Large intestine (tissue), 3 donors: ENCODE results near the gene KRT6A. TPM values are rescaled to one million over a fixed set of nuclear protein-coding genes. Genes with fewer than 3 reads are reported as not detected.

Experiments used
- DNase-seq, 2 donors: peaks; one replicate each; pipeline versions ENCODE4 v3.0.0 to v3.0.0-alpha.2; 2013
- H3K27ac ChIP-seq: one replicate; pipeline ENCODE4 v1.5.1; 2013; ENCODE audit warnings: low read length
- H3K27me3 ChIP-seq: 2 replicates; pipeline ENCODE4 v1.6.1; 2013; ENCODE audit warnings: low read length; ENCODE audit not compliant: control insufficient read depth, insufficient read depth
- H3K36me3 ChIP-seq: 2 replicates; pipeline ENCODE4 v1.6.1; 2013; ENCODE audit warnings: low read length; ENCODE audit not compliant: control insufficient read depth, insufficient read depth
- H3K4me1 ChIP-seq: one replicate; pipeline ENCODE4 v1.6.1; 2013; ENCODE audit warnings: low read length; ENCODE audit not compliant: control insufficient read depth, insufficient read depth
- H3K4me3 ChIP-seq: one replicate; pipeline ENCODE4 v1.5.1; 2013; ENCODE audit warnings: low read length
- H3K9me3 ChIP-seq: one replicate; pipeline ENCODE4 v1.6.1; 2013; ENCODE audit warnings: mild to moderate bottlenecking, low read depth, low read length, moderate library complexity; ENCODE audit not compliant: control insufficient read depth
- WGBS: methylation state at CpG from one replicate; pipeline ENCODE4 v1.1.5; 2013; ENCODE audit warnings: low lambda C conversion rate; ENCODE audit not compliant: insufficient coverage; 5-methylcytosine and 5-hydroxymethylcytosine counted together
- polyA plus RNA-seq: library from polyadenylated mRNA; unstranded; fragments of 120-200 nt; gene quantifications from one replicate; pipeline ENCODE4 v1.2.1, GENCODE V29; 2013

KRT6A gene
- polyA plus RNA-seq, 1 donor = 0.01 TPM

- Histone ChIP-seq H3K36me3 (no peaks in the 10 kb centered on the region), H3K27ac (no peak overlapping the region), H3K9me3 (no peaks in the 10 kb centered on the region), H3K4me1 (peaks cover 7% of the 10 kb centered on the region), H3K27me3 (peaks cover 2% of the 10 kb centered on the region), H3K4me3 (no peak overlapping the region)
- no peak for DNase-seq
- 83% methylated on average over 1 of the region's 5 CpGs for WGBS
These were observed 32.0 kb upstream of the KRT6A start for GRCh38 chr12:52524898-52525591.

- Histone ChIP-seq H3K27me3 (peaks cover 2% of the 10 kb centered on the region), H3K4me1 (peaks cover 7% of the 10 kb centered on the region), H3K4me3 (no peak overlapping the region), H3K27ac (no peak overlapping the region), H3K9me3 (no peaks in the 10 kb centered on the region), H3K36me3 (no peaks in the 10 kb centered on the region)
- no peak for DNase-seq
- WGBS = no CpG with 5 or more reads among the region's 6 CpGs
These were observed 31.3 kb upstream of the KRT6A start for GRCh38 chr12:52524241-52524897.

GRCh38 chr12:52523824-52524223 lies 30.8 kb upstream of the KRT6A start:
- Histone ChIP-seq H3K9me3 (no peaks in the 10 kb centered on the region), H3K36me3 (no peaks in the 10 kb centered on the region), H3K4me3 (no peak overlapping the region), H3K27me3 (peaks cover 2% of the 10 kb centered on the region), H3K27ac (no peak overlapping the region), H3K4me1 (peaks cover 7% of the 10 kb centered on the region)
- DNase-seq = no peak
- no CpG with 5 or more reads among the region's 4 CpGs for WGBS

GRCh38 chr12:52522346-52523011 lies 29.4 kb upstream of the KRT6A start:
- Histone ChIP-seq H3K36me3 (no peaks in the 10 kb centered on the region), H3K27ac (no peak overlapping the region), H3K27me3 (peaks cover 2% of the 10 kb centered on the region), H3K4me3 (no peak overlapping the region), H3K9me3 (no peaks in the 10 kb centered on the region), H3K4me1 (peaks cover 7% of the 10 kb centered on the region)
- no peak for DNase-seq
- no CpG with 5 or more reads among the region's 10 CpGs for WGBS

DNA sequence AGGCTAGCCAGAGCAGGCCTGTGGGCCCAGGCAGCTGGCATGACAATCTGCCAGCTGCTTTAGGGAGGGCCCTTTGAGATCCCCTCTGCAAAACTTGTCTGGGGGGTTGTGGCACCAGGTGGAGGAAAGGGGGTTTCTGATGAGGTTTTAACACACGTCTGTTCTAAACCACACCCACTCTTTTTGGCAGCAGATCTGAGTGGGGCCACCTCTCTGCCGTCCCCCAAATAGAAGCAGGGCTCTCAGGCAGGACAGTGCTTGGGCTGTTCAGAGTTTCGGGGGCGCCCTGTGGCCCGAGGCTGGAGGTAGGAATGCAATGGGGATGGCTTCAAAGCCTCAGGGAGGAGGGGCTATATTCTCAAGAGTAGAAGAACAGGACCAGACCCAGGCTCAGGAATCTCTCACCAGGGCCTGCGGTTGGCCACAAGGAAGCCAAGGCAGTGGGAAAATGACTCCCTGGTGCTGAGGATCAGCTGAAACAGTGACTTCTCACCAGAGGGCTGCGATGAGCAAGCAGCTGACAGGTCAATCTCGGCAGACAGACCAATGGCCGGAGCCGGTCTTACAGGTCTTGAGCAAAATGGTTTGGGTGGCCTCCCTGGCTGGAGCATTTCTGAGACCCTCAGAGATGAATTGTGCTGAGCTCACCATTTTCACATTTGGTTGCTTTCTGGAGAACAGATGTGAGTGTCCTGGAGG lies 28.7 kb upstream of the KRT6A start:
- Histone ChIP-seq H3K36me3 (no peaks in the 10 kb centered on the region), H3K27ac (no peak overlapping the region), H3K27me3 (peaks cover 2% of the 10 kb centered on the region), H3K9me3 (no peaks in the 10 kb centered on the region), H3K4me1 (peaks cover 7% of the 10 kb centered on the region), H3K4me3 (no peak overlapping the region)
- DNase-seq = no peak
- no CpG with 5 or more reads among the region's 10 CpGs for WGBS

GRCh38 chr12:52521175-52521567 lies 28.1 kb upstream of the KRT6A start:
- Histone ChIP-seq H3K4me3 (no peak overlapping the region), H3K36me3 (no peaks in the 10 kb centered on the region), H3K27ac (no peak overlapping the region), H3K4me1 (peaks cover 7% of the 10 kb centered on the region), H3K27me3 (peaks cover 2% of the 10 kb centered on the region), H3K9me3 (no peaks in the 10 kb centered on the region)
- WGBS = no CpG with 5 or more reads among the region's 10 CpGs
- peak; percentile 47 to 73 for DNase-seq

GRCh38 chr12:52519826-52520662 lies 27.0 kb upstream of the KRT6A start, which contains the start of gene KRT5:
TSS of gene KRT5 (minus strand) at chr12:52520394. CDS start at chr12:52520296, 98 bp downstream.
- Histone ChIP-seq H3K27ac (no peak within 1 kb of the TSS), H3K27me3 (peaks cover 2% of the 10 kb centered on the region), H3K4me3 (no peak within 1 kb of the TSS), H3K9me3 (no peaks in the 10 kb centered on the region), H3K4me1 (peaks cover 7% of the 10 kb centered on the region), H3K36me3 (no peaks in the 10 kb centered on the region)
- DNase-seq = no peak
- 100% methylated on average over 3 of the region's 29 CpGs for WGBS

- WGBS = no CpG with 5 or more reads among the region's 3 CpGs
- Histone ChIP-seq H3K27me3 (peaks cover 2% of the 10 kb centered on the region), H3K4me1 (peaks cover 7% of the 10 kb centered on the region), H3K4me3 (no peak overlapping the region), H3K9me3 (no peaks in the 10 kb centered on the region), H3K36me3 (no peaks in the 10 kb centered on the region), H3K27ac (no peak overlapping the region)
- DNase-seq = no peak
These were observed 26.3 kb upstream of the KRT6A start for GRCh38 chr12:52519387-52519703.

DNA sequence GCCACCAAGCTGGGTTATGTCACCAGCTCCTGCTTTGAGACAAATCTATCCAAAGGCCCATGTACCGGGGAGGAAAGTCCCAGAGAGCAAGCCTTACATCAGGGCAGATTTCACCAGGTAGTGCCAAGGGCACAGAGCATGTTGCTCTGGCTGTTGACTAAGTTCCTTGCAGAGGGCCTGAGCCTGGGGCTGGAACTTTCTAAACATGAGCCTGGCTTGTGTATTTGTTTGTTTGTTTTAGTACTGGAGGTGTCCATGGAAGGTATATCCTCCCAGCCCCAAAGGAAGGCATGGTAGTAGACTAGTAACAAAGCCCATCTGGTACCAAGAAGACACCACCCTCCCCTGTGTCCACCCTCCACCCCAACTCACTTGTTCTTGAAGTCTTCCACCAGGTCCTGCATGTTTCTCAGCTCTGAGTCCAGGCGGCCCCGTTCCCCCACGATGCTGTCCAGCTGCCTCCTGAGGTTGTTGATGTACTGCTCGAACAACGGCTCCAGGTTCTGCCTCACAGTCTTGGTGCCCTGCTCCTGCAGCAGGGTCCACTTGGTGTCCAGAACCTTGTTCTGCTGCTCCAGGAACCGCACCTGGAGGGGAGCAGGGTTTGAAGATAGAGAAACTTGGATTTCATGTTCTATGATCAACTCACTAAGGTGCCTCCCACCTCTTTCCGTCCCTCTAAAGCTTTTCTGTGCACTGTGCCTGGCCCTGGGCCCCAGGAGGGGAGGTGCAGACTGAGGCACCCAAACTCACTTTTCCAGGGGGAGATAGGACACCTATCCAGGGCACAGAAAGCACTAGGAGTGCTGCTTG lies 25.7 kb upstream of the KRT6A start:
- no peak for DNase-seq
- H3K4me1 ChIP-seq = peaks cover 7% of the 10 kb centered on the region
- WGBS = no CpG with 5 or more reads among the region's 8 CpGs
- H3K27ac ChIP-seq = no peak overlapping the region
- H3K27me3 ChIP-seq = no peaks in the 10 kb centered on the region
- H3K9me3 ChIP-seq = no peaks in the 10 kb centered on the region
- no peaks in the 10 kb centered on the region for H3K36me3 ChIP-seq
- no peak overlapping the region for H3K4me3 ChIP-seq
